ENCODE measurements around the gene PRKCH.
"Not testable (repeated sequence)": the region's sequence is repeated elsewhere in the genome, so short reads cannot be mapped to it uniquely, and the experiment has no call there.

- not testable (repeated sequence) for TF ChIP-seq CTCF (IDR thresholded peaks at IDR 0.05; ENCODE audit: poor library complexity, severe bottlenecking); REST (IDR thresholded peaks at IDR 0.05; ENCODE audit: borderline replicate concordance)
These were observed 208.0 kb downstream of the PRKCH start for GRCh38 chr14:61529360-61529759.
